SK-N-SH treated with all-trans-retinoic acid at 6 μM for 48 hours (cell line): Measurements from ENCODE around the gene KIZ.
"Not testable (repeated sequence)": the region's sequence is repeated elsewhere in the genome, so short reads cannot be mapped to it uniquely, and the experiment has no call there.

ENCODE experiments used
- ATAC-seq: fragments of 200-7000 bp; cut with Tn5 transposase; 3 replicates; pipeline ENCODE4 v1.9.1; 2020; ENCODE audit warnings: mild to moderate bottlenecking, moderate library complexity
- ARNTL ChIP-seq: fragments of 450-650 bp; formaldehyde crosslinking; IDR thresholded peaks from 2 replicates; pipeline ENCODE4 v1.5.0; 2020; ENCODE audit warnings: low read depth, mild to moderate bottlenecking, moderate library complexity, borderline replicate concordance
- BACH2 ChIP-seq: fragments of 250-450 bp; sonication (Bioruptor Pico); IDR thresholded peaks from 2 replicates; pipeline ENCODE4 v1.9.0; 2021; ENCODE audit warnings: mild to moderate bottlenecking, borderline replicate concordance
- CSDC2 ChIP-seq: fragments of 250-450 bp; sonication (Bioruptor Pico); IDR thresholded peaks from 2 replicates; pipeline ENCODE4 v1.5.0; 2020; ENCODE audit warnings: mild to moderate bottlenecking, moderate library complexity
- ESRRG ChIP-seq: fragments of 250-450 bp; sonication (Bioruptor Pico); IDR thresholded peaks from 2 replicates; pipeline ENCODE4 v1.6.1; 2021; ENCODE audit warnings: mild to moderate bottlenecking
- GLIS3 ChIP-seq: fragments of 250-450 bp; sonication (Bioruptor Pico); IDR thresholded peaks from 2 replicates; pipeline ENCODE4 v1.5.0; 2020; ENCODE audit warnings: mild to moderate bottlenecking, moderate library complexity
- ISL1 ChIP-seq: fragments of 250-450 bp; sonication (Bioruptor Pico); IDR thresholded peaks from 2 replicates; pipeline ENCODE4 v2.1.2; 2022; ENCODE audit warnings: mild to moderate bottlenecking, moderate library complexity
- RARB ChIP-seq: fragments of 250-450 bp; sonication (Bioruptor Pico); IDR thresholded peaks from 2 replicates; pipeline ENCODE4 v1.8.0; 2021; ENCODE audit warnings: mild to moderate bottlenecking, moderate library complexity
- SNAI2 ChIP-seq: fragments of 250-450 bp; sonication (Bioruptor Pico); IDR thresholded peaks from 2 replicates; pipeline ENCODE4 v1.5.0; 2020; ENCODE audit warnings: mild to moderate bottlenecking, moderate library complexity
- TOX ChIP-seq: fragments of 250-450 bp; sonication (Bioruptor Pico); IDR thresholded peaks from 2 replicates; pipeline ENCODE4 v1.8.0; 2021; ENCODE audit warnings: mild to moderate bottlenecking, moderate library complexity, borderline replicate concordance
- ZC3H10 ChIP-seq: fragments of 250-450 bp; sonication (Bioruptor Pico); IDR thresholded peaks from 2 replicates; pipeline ENCODE4 v1.5.1; 2021; ENCODE audit warnings: mild to moderate bottlenecking, moderate library complexity
- ZFP3 ChIP-seq: fragments of 250-450 bp; sonication (Bioruptor Pico); IDR thresholded peaks from 2 replicates; pipeline ENCODE4 v1.5.0; 2020; ENCODE audit warnings: mild to moderate bottlenecking, moderate library complexity
- ZFP30 ChIP-seq: fragments of 450-650 bp; formaldehyde crosslinking; IDR thresholded peaks from 2 replicates; pipeline ENCODE4 v1.5.0; 2022; ENCODE audit warnings: mild to moderate bottlenecking, moderate library complexity
- ZNF565 ChIP-seq: fragments of 450-650 bp; formaldehyde crosslinking; conservative IDR thresholded peaks from 2 replicates; pipeline ENCODE4 v1.5.0; 2020; ENCODE audit warnings: low read depth, mild to moderate bottlenecking, moderate library complexity
- ZNF70 ChIP-seq: fragments of 450-650 bp; formaldehyde crosslinking; IDR thresholded peaks from 2 replicates; pipeline ENCODE4 v1.5.0; 2020; ENCODE audit warnings: mild to moderate bottlenecking, moderate library complexity
- ZNF8 ChIP-seq: fragments of 450-650 bp; formaldehyde crosslinking; IDR thresholded peaks from 2 replicates; pipeline ENCODE4 v1.5.0; 2020; ENCODE audit warnings: mild to moderate bottlenecking, moderate library complexity
- TF ChIP-seq, protein P1 (sequence below): fragments of 250-450 bp; sonication (Bioruptor Pico); IDR thresholded peaks from 2 replicates; pipeline ENCODE4 v1.5.1; 2020; ENCODE audit warnings: low read depth, mild to moderate bottlenecking, moderate library complexity
- TF ChIP-seq, protein P2 (sequence below): fragments of 250-450 bp; sonication (Bioruptor Pico); IDR thresholded peaks from 2 replicates; pipeline ENCODE4 v1.8.0; 2020; ENCODE audit warnings: mild to moderate bottlenecking, moderate library complexity, borderline replicate concordance
- TF ChIP-seq, protein P3 (sequence below): fragments of 250-450 bp; sonication (Bioruptor Pico); IDR thresholded peaks from 2 replicates; pipeline ENCODE4 v1.5.1; 2021; ENCODE audit warnings: mild to moderate bottlenecking, moderate library complexity
- TF ChIP-seq, protein P4 (sequence below): fragments of 250-450 bp; sonication (Bioruptor Pico); IDR thresholded peaks from 2 replicates; pipeline ENCODE4 v1.5.0; 2020; ENCODE audit warnings: mild to moderate bottlenecking, moderate library complexity

KIZ gene

DNA sequence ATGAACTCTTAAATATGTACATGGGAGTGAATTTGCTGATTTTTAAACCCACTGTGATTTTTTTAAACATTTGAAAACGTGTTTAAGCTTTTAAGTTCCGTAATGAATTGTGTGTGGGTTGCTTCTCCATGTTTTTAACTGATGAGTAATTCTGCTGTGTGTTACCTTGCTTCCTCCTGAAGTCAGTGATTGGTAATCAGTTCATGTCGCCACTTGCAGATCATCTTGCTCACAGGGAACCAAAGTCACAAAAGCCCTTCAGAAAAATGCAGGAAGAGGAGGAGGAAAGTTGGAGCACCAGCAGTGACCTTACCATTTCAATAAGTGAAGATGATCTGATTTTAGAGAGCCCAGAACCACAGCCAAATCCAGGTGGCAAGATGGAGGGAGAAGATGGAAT is 36.7 kb downstream of the KIZ start (continued):
- TF ChIP-seq SNAI2 (CRISPR knock-in tag), result no peak
- TF ChIP-seq BACH2 (CRISPR knock-in tag), result no peak
- TF ChIP-seq TOX (CRISPR knock-in tag), result no peak
- TF ChIP-seq, all 23 proteins: peak for 0

DNA sequence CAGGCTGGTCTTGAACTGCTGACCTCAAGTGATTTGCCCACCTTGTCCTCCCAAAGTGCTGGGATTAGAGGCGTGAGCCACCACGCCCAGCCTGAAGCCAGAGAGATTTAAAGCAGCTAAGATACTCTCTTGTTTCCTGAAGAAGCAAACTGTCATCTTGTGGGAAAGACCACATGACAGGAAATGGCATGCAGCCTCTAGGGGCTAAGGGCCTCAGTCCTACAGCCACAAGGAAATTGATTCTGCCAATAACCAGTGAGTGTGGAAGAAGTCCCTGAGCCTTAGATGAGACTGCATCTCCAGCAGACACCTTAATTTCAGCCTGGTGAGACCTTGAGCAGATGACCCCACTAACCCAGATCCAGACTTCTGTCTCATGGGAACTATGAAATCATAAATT is 40.9 kb downstream of the KIZ start:
- TF ChIP-seq BACH2 (CRISPR knock-in tag) (no peak), ZNF565 (CRISPR knock-in tag) (no peak), TOX (CRISPR knock-in tag) (no peak), RARB (CRISPR knock-in tag) (no peak), ISL1 (CRISPR knock-in tag) (no peak), ZC3H10 (CRISPR knock-in tag) (no peak), ARNTL (CRISPR knock-in tag) (no peak), GLIS3 (CRISPR knock-in tag) (no peak), ZNF70 (CRISPR knock-in tag) (no peak), ESRRG (CRISPR knock-in tag) (no peak), ZFP30 (CRISPR knock-in tag) (no peak), ZFP3 (no peak), CSDC2 (CRISPR knock-in tag) (no peak)
- TF ChIP-seq, protein P1, sequence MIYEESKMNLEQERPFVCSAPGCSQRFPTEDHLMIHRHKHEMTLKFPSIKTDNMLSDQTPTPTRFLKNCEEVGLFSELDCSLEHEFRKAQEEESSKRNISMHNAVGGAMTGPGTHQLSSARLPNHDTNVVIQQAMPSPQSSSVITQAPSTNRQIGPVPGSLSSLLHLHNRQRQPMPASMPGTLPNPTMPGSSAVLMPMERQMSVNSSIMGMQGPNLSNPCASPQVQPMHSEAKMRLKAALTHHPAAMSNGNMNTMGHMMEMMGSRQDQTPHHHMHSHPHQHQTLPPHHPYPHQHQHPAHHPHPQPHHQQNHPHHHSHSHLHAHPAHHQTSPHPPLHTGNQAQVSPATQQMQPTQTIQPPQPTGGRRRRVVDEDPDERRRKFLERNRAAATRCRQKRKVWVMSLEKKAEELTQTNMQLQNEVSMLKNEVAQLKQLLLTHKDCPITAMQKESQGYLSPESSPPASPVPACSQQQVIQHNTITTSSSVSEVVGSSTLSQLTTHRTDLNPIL, result no peak
- TF ChIP-seq, protein P2, sequence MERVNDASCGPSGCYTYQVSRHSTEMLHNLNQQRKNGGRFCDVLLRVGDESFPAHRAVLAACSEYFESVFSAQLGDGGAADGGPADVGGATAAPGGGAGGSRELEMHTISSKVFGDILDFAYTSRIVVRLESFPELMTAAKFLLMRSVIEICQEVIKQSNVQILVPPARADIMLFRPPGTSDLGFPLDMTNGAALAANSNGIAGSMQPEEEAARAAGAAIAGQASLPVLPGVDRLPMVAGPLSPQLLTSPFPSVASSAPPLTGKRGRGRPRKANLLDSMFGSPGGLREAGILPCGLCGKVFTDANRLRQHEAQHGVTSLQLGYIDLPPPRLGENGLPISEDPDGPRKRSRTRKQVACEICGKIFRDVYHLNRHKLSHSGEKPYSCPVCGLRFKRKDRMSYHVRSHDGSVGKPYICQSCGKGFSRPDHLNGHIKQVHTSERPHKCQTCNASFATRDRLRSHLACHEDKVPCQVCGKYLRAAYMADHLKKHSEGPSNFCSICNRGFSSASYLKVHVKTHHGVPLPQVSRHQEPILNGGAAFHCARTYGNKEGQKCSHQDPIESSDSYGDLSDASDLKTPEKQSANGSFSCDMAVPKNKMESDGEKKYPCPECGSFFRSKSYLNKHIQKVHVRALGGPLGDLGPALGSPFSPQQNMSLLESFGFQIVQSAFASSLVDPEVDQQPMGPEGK (CRISPR knock-in tag), result no peak
- TF ChIP-seq, all 23 proteins: peak for 0
- ATAC-seq, result no peak

DNA sequence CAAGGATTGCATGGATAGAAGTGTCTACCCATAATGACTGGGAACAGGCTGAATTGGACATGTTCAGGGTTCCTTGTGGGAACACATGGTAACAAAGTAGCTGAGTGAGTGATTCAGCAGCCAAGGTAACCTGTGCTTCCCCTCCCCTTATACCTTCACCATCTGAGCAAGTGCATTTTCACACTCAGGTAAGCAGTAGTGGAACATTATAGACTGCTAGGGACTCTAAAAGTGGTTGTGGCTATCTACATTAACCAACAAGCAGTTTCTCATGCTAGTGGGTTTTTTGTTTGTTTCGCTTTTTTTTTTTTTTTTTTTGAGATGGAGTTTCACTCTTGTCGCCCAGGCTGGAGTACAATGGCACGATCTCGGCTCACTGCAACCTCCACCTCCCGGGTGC is 41.4 kb downstream of the KIZ start:
- ATAC-seq, result no peak
- no peak for TF ChIP-seq CSDC2 (CRISPR knock-in tag)
- no peak for TF ChIP-seq ISL1 (CRISPR knock-in tag)
- no peak for TF ChIP-seq BACH2 (CRISPR knock-in tag)
- TF ChIP-seq, protein P3, sequence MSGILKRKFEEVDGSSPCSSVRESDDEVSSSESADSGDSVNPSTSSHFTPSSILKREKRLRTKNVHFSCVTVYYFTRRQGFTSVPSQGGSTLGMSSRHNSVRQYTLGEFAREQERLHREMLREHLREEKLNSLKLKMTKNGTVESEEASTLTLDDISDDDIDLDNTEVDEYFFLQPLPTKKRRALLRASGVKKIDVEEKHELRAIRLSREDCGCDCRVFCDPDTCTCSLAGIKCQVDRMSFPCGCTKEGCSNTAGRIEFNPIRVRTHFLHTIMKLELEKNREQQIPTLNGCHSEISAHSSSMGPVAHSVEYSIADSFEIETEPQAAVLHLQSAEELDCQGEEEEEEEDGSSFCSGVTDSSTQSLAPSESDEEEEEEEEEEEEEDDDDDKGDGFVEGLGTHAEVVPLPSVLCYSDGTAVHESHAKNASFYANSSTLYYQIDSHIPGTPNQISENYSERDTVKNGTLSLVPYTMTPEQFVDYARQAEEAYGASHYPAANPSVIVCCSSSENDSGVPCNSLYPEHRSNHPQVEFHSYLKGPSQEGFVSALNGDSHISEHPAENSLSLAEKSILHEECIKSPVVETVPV (CRISPR knock-in tag), result no peak
- no peak for TF ChIP-seq SNAI2 (CRISPR knock-in tag)
- TF ChIP-seq ZNF70 (CRISPR knock-in tag), result no peak
- TF ChIP-seq, protein P1, result no peak
- TF ChIP-seq, protein P4, sequence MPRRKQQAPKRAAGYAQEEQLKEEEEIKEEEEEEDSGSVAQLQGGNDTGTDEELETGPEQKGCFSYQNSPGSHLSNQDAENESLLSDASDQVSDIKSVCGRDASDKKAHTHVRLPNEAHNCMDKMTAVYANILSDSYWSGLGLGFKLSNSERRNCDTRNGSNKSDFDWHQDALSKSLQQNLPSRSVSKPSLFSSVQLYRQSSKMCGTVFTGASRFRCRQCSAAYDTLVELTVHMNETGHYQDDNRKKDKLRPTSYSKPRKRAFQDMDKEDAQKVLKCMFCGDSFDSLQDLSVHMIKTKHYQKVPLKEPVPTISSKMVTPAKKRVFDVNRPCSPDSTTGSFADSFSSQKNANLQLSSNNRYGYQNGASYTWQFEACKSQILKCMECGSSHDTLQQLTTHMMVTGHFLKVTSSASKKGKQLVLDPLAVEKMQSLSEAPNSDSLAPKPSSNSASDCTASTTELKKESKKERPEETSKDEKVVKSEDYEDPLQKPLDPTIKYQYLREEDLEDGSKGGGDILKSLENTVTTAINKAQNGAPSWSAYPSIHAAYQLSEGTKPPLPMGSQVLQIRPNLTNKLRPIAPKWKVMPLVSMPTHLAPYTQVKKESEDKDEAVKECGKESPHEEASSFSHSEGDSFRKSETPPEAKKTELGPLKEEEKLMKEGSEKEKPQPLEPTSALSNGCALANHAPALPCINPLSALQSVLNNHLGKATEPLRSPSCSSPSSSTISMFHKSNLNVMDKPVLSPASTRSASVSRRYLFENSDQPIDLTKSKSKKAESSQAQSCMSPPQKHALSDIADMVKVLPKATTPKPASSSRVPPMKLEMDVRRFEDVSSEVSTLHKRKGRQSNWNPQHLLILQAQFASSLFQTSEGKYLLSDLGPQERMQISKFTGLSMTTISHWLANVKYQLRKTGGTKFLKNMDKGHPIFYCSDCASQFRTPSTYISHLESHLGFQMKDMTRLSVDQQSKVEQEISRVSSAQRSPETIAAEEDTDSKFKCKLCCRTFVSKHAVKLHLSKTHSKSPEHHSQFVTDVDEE (CRISPR knock-in tag), result no peak
- no peak for TF ChIP-seq ZNF8
- no peak for TF ChIP-seq RARB (CRISPR knock-in tag)

DNA sequence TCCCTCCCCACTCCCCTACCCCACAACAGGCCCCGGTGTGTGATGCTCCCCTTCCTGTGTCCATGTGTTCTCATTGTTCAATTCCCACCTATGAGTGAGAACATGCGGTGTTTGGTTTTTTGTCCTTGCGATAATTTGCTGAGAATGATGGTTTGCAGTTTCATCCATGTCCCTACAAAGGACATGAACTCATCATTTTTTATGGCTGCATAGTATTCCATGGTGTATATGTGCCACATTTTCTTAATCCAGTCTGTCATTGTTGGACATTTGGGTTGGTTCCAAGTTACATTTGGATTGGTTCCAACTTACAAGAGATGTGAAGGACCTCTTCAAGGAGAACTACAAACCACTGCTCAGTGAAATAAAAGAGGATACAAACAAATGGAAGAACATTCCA is 42.2 kb downstream of the KIZ start:
- ATAC-seq, result not testable (repeated sequence)
